Fibroblast of skin of left quadriceps (primary cell): ENCODE results near the gene SREK1IP1.

Experiments used
- DNase-seq, 2 experiments: peaks; one replicate each; pipeline ENCODE4 v3.0.0-alpha.2; 2013; ENCODE audit warnings: low read depth in 2 of 2

SREK1IP1 gene

GRCh38 chr5:64688391-64688790, 80.1 kb downstream of the SREK1IP1 start:
- no peak for DNase-seq

- no peak for DNase-seq
Measured at GRCh38 chr5:64685866-64686265, 82.6 kb downstream of the SREK1IP1 start.

GRCh38 chr5:64682608-64683007, 85.9 kb downstream of the SREK1IP1 start:
- no peak for DNase-seq

GRCh38 chr5:64680289-64680688, 88.2 kb downstream of the SREK1IP1 start:
- DNase-seq, result no peak

- DNase-seq, result no peak
Measured at GRCh38 chr5:64678374-64678773, 90.1 kb downstream of the SREK1IP1 start.

- no peak for DNase-seq
Measured at GRCh38 chr5:64671678-64672077, 96.8 kb downstream of the SREK1IP1 start.

- no peak for DNase-seq
Measured at GRCh38 chr5:64670277-64670676, 98.2 kb downstream of the SREK1IP1 start.
